GM12878 (cell line): ENCODE measurements around the gene SEBOX. TPM values are rescaled to one million over a fixed set of nuclear protein-coding genes. Genes with fewer than 3 reads are reported as not detected.

ENCODE experiments used
- ATAC-seq: fragments of 200-7000 bp; cut with Tn5 transposase; 3 replicates; pipeline ENCODE4 v1.9.1; 2020; ENCODE audit warnings: mild to moderate bottlenecking, moderate library complexity
- BruUV-seq: library from RNA; stranded (reverse); fragments of 400-500 nt; replicated peaks from 2 replicates; lab custom pipeline; 2021; lab: Mats Ljungman, UMichigan
- CTCF ChIA-PET: fragments of 300-600 bp; sonication (Branson Sonifier 250); formaldehyde crosslinking; extraction: SDS; loops from one replicate; lab custom pipeline; 2021; ENCODE audit warnings: inconsistent platforms; lab: Yijun Ruan, JAX
- POLR2A ChIA-PET: fragments of 350-600 bp; formaldehyde crosslinking; extraction: SDS; loops from one replicate; lab custom pipeline; 2021; ENCODE audit warnings: inconsistent platforms; lab: Charles Lee
- RAD21 ChIA-PET: fragments of 300-600 bp; sonication (Branson Sonifier 250); formaldehyde crosslinking; loops from one replicate; lab custom pipeline; 2023; ENCODE audit warnings: antibody characterized with exemption; ENCODE audit not compliant: unreplicated experiment; lab: Charles Lee
- SMC1A ChIA-PET: fragments of 300-600 bp; sonication (Branson Sonifier 250); formaldehyde crosslinking; loops from one replicate; lab custom pipeline; 2023; ENCODE audit not compliant: unreplicated experiment, uncharacterized antibody; lab: Charles Lee
- DNase-seq: peaks from one replicate; pipeline ENCODE4 v3.0.0-alpha.2; 2011; ENCODE audit warnings: low read depth, low spot score
- FAIRE-seq: peaks from 3 replicates; lab custom pipeline; 2011; peaks lifted over from hg19 to GRCh38; lab: Jason Lieb, UNC
- H2AFZ ChIP-seq: 2 replicates; pipeline ENCODE4 v1.6.0; 2011; ENCODE audit warnings: low read depth, low read length, control low read depth; ENCODE audit not compliant: control insufficient read depth
- H3K27ac ChIP-seq: 2 replicates; pipeline ENCODE4 v1.5.1; 2011; ENCODE audit warnings: control low read depth; ENCODE audit not compliant: control insufficient read depth, insufficient read depth
- H3K27me3 ChIP-seq, 2 experiments: replicated peaks in 1 of 2; 2 replicates each; pipeline versions ENCODE4 v1.6.0 to v1.6.1; 2011; ENCODE audit warnings: low read length in 1 of 2; ENCODE audit not compliant: control insufficient read depth in 2 of 2, insufficient read depth in 2 of 2
- H3K36me3 ChIP-seq, 2 experiments: 2 replicates each; pipeline ENCODE4 v1.5.1; 2011; ENCODE audit warnings: low read length in 1 of 2; ENCODE audit not compliant: control insufficient read depth in 2 of 2, insufficient read depth in 2 of 2
- H3K4me1 ChIP-seq: 2 replicates; pipeline ENCODE4 v1.6.1; 2011; ENCODE audit warnings: mild to moderate bottlenecking, low read length, moderate library complexity, mixed read lengths; ENCODE audit not compliant: control insufficient read depth, insufficient read depth
- H3K4me2 ChIP-seq: 2 replicates; pipeline ENCODE4 v1.6.0; 2011; ENCODE audit warnings: control low read depth; ENCODE audit not compliant: control insufficient read depth, insufficient read depth
- H3K4me3 ChIP-seq: fragments of 200-600 bp; sonication (generic); 2 replicates; pipeline ENCODE4 v1.5.1; 2016
- H3K79me2 ChIP-seq: 2 replicates; pipeline ENCODE4 v1.6.0; 2011; ENCODE audit warnings: low read length; ENCODE audit not compliant: control insufficient read depth, insufficient read depth
- H3K9ac ChIP-seq: 2 replicates; pipeline ENCODE4 v1.8.0; 2011; ENCODE audit warnings: low read length, control low read depth, mixed read lengths; ENCODE audit not compliant: control insufficient read depth, insufficient read depth
- H3K9me3 ChIP-seq: replicated peaks from 3 replicates; pipeline ENCODE4 v1.5.1; 2011; ENCODE audit warnings: mild to moderate bottlenecking, low read length; ENCODE audit not compliant: control insufficient read depth, insufficient read depth
- H4K20me1 ChIP-seq: 2 replicates; pipeline ENCODE4 v1.6.0; 2011; ENCODE audit not compliant: control insufficient read depth, insufficient read depth
- CHD1 ChIP-seq: IDR thresholded peaks from 2 replicates; pipeline ENCODE4 v1.6.1; 2012; ENCODE audit warnings: low read depth, low read length, improper control_type of control experiment
- ESRRA ChIP-seq: IDR thresholded peaks from 2 replicates; pipeline ENCODE4 v1.6.1; 2012; ENCODE audit warnings: mild to moderate bottlenecking, low read length, improper control_type of control experiment
- ZNF217 ChIP-seq: fragments of 450-650 bp; IDR thresholded peaks from 2 replicates; pipeline ENCODE4 v1.6.1; 2017; ENCODE audit warnings: antibody characterized with exemption, mild to moderate bottlenecking
- ZNF274 ChIP-seq: IDR thresholded peaks from one replicate; pipeline ENCODE4 v1.8.0; 2011; ENCODE audit not compliant: insufficient read length, insufficient read depth
- WGBS: methylation state at CpG from one replicate; pipeline ENCODE4 v1.1.6; 2016; ENCODE audit warnings: low lambda C conversion rate; ENCODE audit not compliant: insufficient replicate concordance, insufficient coverage; ENCODE audit errors: missing lambda C conversion rate; 5-methylcytosine and 5-hydroxymethylcytosine counted together
- in situ Hi-C: fragments of 300-500 bp; cut with MboI; formaldehyde crosslinking; loops from 9 replicates; pipeline ENCODE4 v1.14.3; 2018; ENCODE audit warnings: mixed read lengths
- intact Hi-C: fragments of 100-400 bp; cut with micrococcal nuclease; formaldehyde crosslinking; loops from one replicate; pipeline ENCODE4 v1.14.2; 2022; ENCODE audit not compliant: unreplicated experiment
- polyA plus RNA-seq, 11 experiments: library from polyadenylated mRNA; depleted of rRNA in 4 of 11; unstranded in 6 of 11; stranded (reverse) in 5 of 11; fragments of >200 nt; fragmentation: Nextera tagmentation in 4 of 11; fragmentation: Illumina TruSeq in 1 of 11; extraction: Ambion mirVana in 4 of 11; extraction: Trizol in 1 of 11; gene quantifications; 1 replicate in 1 of 11; 2 replicates in 10 of 11; pipeline versions ENCODE4 v1.2.1 to v1.2.3, GENCODE V29; 2011 to 2016; ENCODE audit warnings: inconsistent platforms in 2 of 11, missing spikeins in 2 of 11, low read depth in 1 of 11
- total RNA-seq, 4 experiments: library from RNA; depleted of rRNA in 3 of 4; stranded (reverse); fragments of >200 nt in 3 of 4; fragmentation: Illumina TruSeq in 1 of 4; extraction: Trizol in 1 of 4; gene quantifications; 2 replicates each; pipeline versions ENCODE4 v1.2.1 to v1.2.3, GENCODE V29; 2013 to 2021

The SEBOX gene
- total and polyA plus RNA-seq, 10 of the 15 experiments (the other 5 are each of a cell fraction or from before 2014, with no cell fraction given), result not detected

DNA sequence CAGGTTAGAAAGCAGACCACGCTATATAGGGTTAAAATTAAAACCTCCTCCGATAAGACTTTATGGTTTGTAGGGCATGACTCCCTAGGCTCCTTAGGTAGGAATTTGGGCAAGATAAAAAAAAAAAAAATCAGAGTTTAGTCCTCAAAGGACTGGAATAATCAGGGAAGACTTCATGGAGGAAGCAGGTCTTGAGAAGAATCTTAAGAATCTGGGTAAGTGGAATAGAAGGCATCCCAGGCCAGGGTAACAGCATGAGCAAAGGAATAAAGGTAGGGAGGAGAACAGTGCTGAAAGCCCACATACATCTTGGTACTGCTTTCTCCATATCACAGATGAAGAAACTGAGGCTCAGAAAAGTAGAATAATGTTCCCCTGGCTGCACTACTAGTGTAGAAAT, 25.6 kb upstream of the SEBOX start:
- TF ChIP-seq CHD1, result no peak
- TF ChIP-seq ZNF217, result no peak
- TF ChIP-seq ZNF274, result no peak
- TF ChIP-seq, all 136 proteins: peak for 0
- H3K79me2 ChIP-seq, result no peaks in the 10 kb centered on the region
- DNase-seq, result no peak
- RAD21 ChIA-PET, result no interaction called here
- no peak overlapping the region for H3K4me3 ChIP-seq
- CTCF ChIA-PET, result interaction anchor here (1.7 kb wide), 1 partner anchor 26 kb away, joined by 5 read pairs; no protein-coding TSS in a partner anchor
- no peak for ATAC-seq
- no peaks in the 10 kb centered on the region for H3K9me3 ChIP-seq
- WGBS, result 93% methylated on average over 2 of the region's 2 CpGs
- no peak overlapping the region for H2AFZ ChIP-seq
- BruUV-seq, result no TSS peak
- intact Hi-C loops (no loop called here), in situ Hi-C loops (no loop called here)
- no peaks in the 10 kb centered on the region for H3K4me1 ChIP-seq
- FAIRE-seq, result no peak
- H3K9ac ChIP-seq, result no peak overlapping the region
- no peaks in the 10 kb centered on the region for H4K20me1 ChIP-seq
- H3K27ac ChIP-seq, result no peak overlapping the region
- POLR2A ChIA-PET, result no interaction called here
- SMC1A ChIA-PET, result interaction anchor here (1.3 to 1.4 kb wide), 2 partner anchors 8 to 18 kb away, joined by 3 read pairs; no protein-coding TSS in a partner anchor
- no peaks in the 10 kb centered on the region for H3K27me3 ChIP-seq
- H3K36me3 ChIP-seq, result peaks cover 0 to 15% of the 10 kb centered on the region in 2 experiments; a peak in 2 of 4 replicates
- H3K4me2 ChIP-seq, result no peak overlapping the region

DNA sequence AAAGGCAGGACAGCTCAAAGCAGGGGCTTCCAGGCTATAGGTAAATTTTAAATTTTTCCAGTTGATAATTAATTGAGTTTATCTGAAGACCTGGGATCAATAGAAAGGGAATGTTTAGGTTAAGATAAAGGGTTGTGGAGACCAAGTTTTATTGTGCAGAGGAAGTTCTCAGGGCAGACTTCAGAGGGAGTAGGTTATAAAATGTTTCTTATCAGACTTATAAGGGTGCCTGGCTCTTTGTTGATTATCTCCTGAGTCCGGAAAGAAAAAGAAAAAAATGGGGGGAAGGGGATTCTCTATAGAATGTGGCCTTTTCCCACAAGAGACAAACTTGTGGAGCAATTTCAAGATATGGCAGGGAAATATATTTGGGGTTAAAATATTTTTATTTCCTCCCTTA, 25.1 kb upstream of the SEBOX start:
- no peaks in the 10 kb centered on the region for H3K4me1 ChIP-seq
- no peaks in the 10 kb centered on the region for H4K20me1 ChIP-seq
- H3K27me3 ChIP-seq, result no peaks in the 10 kb centered on the region
- CTCF ChIA-PET, result interaction anchor here (1.5 kb wide), 1 partner anchor 27 kb away, joined by 6 read pairs; no protein-coding TSS in a partner anchor
- H2AFZ ChIP-seq, result no peak overlapping the region
- no peak for DNase-seq
- no peak overlapping the region for H3K27ac ChIP-seq
- WGBS, result 88% methylated on average over 1 of the region's 1 CpG
- intact Hi-C loops (no loop called here), in situ Hi-C loops (no loop called here)
- H3K9ac ChIP-seq, result no peak overlapping the region
- no peak overlapping the region for H3K4me3 ChIP-seq
- POLR2A ChIA-PET, result no interaction called here
- RAD21 ChIA-PET, result no interaction called here
- SMC1A ChIA-PET, result interaction anchor here (1.3 kb wide), 1 partner anchor 8 kb away, joined by 3 read pairs; no protein-coding TSS in a partner anchor
- no peak overlapping the region for H3K4me2 ChIP-seq
- no peak for TF ChIP-seq ESRRA
- no peak for TF ChIP-seq CHD1
- H3K79me2 ChIP-seq, result peaks cover 2% of the 10 kb centered on the region; the same call in 1 of the 2 replicates
- H3K36me3 ChIP-seq, result peaks cover 0 to 15% of the 10 kb centered on the region in 2 experiments; a peak in 2 of 4 replicates
- no peak for FAIRE-seq
- ATAC-seq, result no peak
- H3K9me3 ChIP-seq, result no peaks in the 10 kb centered on the region
- no TSS peak for BruUV-seq
